K562 (cell line): ENCODE results near the gene GFOD1. TPM values are rescaled to one million over a fixed set of nuclear protein-coding genes. Genes with fewer than 3 reads are reported as not detected.

Experiments
- ATAC-seq: fragments of 200-7000 bp; cut with Tn5 transposase; 3 replicates; pipeline ENCODE4 v1.9.1; 2020; ENCODE audit warnings: moderate library complexity
- BruUV-seq: library from RNA; stranded (reverse); fragments of 400-500 nt; replicated peaks from 2 replicates; lab custom pipeline; 2021; lab: Mats Ljungman, UMichigan
- CTCF ChIA-PET: fragments of 300-600 bp; formaldehyde crosslinking; extraction: SDS; loops from one replicate; lab custom pipeline; 2021; ENCODE audit warnings: low intra/inter-chr PET ratio; lab: Yijun Ruan, JAX
- POLR2A ChIA-PET: fragments of 300-600, 350-650 bp; sonication (Branson Sonifier 250); formaldehyde crosslinking; extraction: SDS; loops from one replicate; lab custom pipeline; 2021; ENCODE audit warnings: antibody characterized with exemption, inconsistent platforms; lab: Yijun Ruan, JAX
- DNase-seq, 4 experiments: peaks; one replicate each; pipeline versions ENCODE4 v3.0.0 to v3.0.0-alpha.2; 2011 to 2018; ENCODE audit warnings: low spot score in 3 of 4, mixed read lengths in 3 of 4; ENCODE audit errors: extremely low read depth in 1 of 4
- FAIRE-seq: peaks from 2 replicates; lab custom pipeline; 2011; peaks lifted over from hg19 to GRCh38; lab: Jason Lieb, UNC
- H2AFZ ChIP-seq: 2 replicates; pipeline ENCODE4 v1.6.0; 2011; ENCODE audit warnings: low read depth, low read length, control low read depth, inconsistent platforms
- H3K27ac ChIP-seq: fragments of 200-600 bp; 3 replicates; pipeline ENCODE4 v1.8.0; 2011; ENCODE audit warnings: low read depth, mild to moderate bottlenecking, control low read depth, inconsistent platforms, low read length, moderate library complexity, mixed read lengths; ENCODE audit errors: extremely low read depth
- H3K27me3 ChIP-seq, 2 experiments: fragments of 300-600 bp in 1 of 2; 2 replicates in 1 of 2; 3 replicates in 1 of 2; pipeline versions ENCODE4 v1.6.0 to v1.8.0; 2011; ENCODE audit warnings: inconsistent platforms in 2 of 2, low read length in 2 of 2, mild to moderate bottlenecking in 1 of 2, mixed read lengths in 1 of 2, moderate library complexity in 1 of 2; ENCODE audit not compliant: control insufficient read depth in 2 of 2, insufficient read depth in 2 of 2
- H3K36me3 ChIP-seq: fragments of 300-600 bp; 3 replicates; pipeline ENCODE4 v1.8.0; 2011; ENCODE audit warnings: mild to moderate bottlenecking, low read length, inconsistent platforms; ENCODE audit not compliant: control insufficient read depth, insufficient read depth
- H3K4me1 ChIP-seq, 2 experiments: fragments of 200-600 bp in 1 of 2; replicated peaks in 1 of 2; 2 replicates in 1 of 2; 3 replicates in 1 of 2; pipeline versions ENCODE4 v1.5.1 to v1.8.0; 2011; ENCODE audit warnings: inconsistent platforms in 2 of 2, low read length in 2 of 2, mild to moderate bottlenecking in 1 of 2, mixed read lengths in 1 of 2, moderate library complexity in 1 of 2; ENCODE audit not compliant: control insufficient read depth in 2 of 2, insufficient read depth in 2 of 2
- H3K4me2 ChIP-seq: 2 replicates; pipeline ENCODE4 v1.6.1; 2011; ENCODE audit warnings: low read length, control low read depth, inconsistent platforms, mixed read lengths; ENCODE audit not compliant: insufficient read depth
- H3K4me3 ChIP-seq: fragments of 200-600 bp; sonication (generic), shearing (Covaris generic); 2 replicates; pipeline ENCODE4 v1.5.1; 2016; ENCODE audit warnings: control low read depth, inconsistent platforms
- H3K79me2 ChIP-seq: fragments of 200-600 bp; 3 replicates; pipeline ENCODE4 v1.8.0; 2011; ENCODE audit warnings: low read length, inconsistent platforms; ENCODE audit not compliant: control insufficient read depth, insufficient read depth
- H3K9ac ChIP-seq, 2 experiments: 2 replicates each; pipeline versions ENCODE4 v1.6.0 to v1.6.1; 2011; ENCODE audit warnings: low read depth in 2 of 2, low read length in 2 of 2, control low read depth in 1 of 2, inconsistent platforms in 1 of 2, mild to moderate bottlenecking in 1 of 2, mixed read lengths in 1 of 2; ENCODE audit not compliant: insufficient read depth in 1 of 2
- H3K9me1 ChIP-seq: one replicate; pipeline ENCODE4 v1.6.0; 2011; ENCODE audit warnings: inconsistent platforms, mild to moderate bottlenecking, low read length, moderate library complexity; ENCODE audit not compliant: control insufficient read depth, insufficient read depth
- H3K9me3 ChIP-seq: replicated peaks from 2 replicates; pipeline ENCODE4 v1.5.1; 2011; ENCODE audit warnings: low read depth, low read length, inconsistent platforms; ENCODE audit not compliant: control insufficient read depth, insufficient read depth
- H4K20me1 ChIP-seq: replicated peaks from 2 replicates; pipeline ENCODE4 v1.6.1; 2011; ENCODE audit warnings: low read length, inconsistent platforms, mixed read lengths; ENCODE audit not compliant: control insufficient read depth, insufficient read depth
- C11orf30 ChIP-seq: fragments of 450-650 bp; IDR thresholded peaks from 2 replicates; pipeline ENCODE4 v1.6.1; 2016; ENCODE audit warnings: low read depth, mild to moderate bottlenecking
- CBFB ChIP-seq: sonication (generic); formaldehyde crosslinking; IDR thresholded peaks from 2 replicates; pipeline ENCODE4 v1.4.0; 2020; ENCODE audit warnings: mild to moderate bottlenecking, missing genetic modification reagents
- CEBPG ChIP-seq, 3 experiments: fragments of 200-800 bp in 1 of 3; sonication (Bioruptor generic) in 1 of 3; sonication (generic) in 1 of 3; formaldehyde crosslinking in 1 of 3; IDR thresholded peaks in 2 of 3; conservative IDR thresholded peaks in 1 of 3; 2 replicates each; pipeline versions ENCODE4 v1.6.1 to v1.8.0; 2016 to 2022; ENCODE audit warnings: missing compliant biosample characterization in 2 of 3, missing genetic modification characterization in 2 of 3, mild to moderate bottlenecking in 1 of 3, missing genetic modification reagents in 1 of 3
- CHCHD3 ChIP-seq: fragments of 250-450 bp; sonication (Bioruptor Pico); IDR thresholded peaks from 2 replicates; pipeline ENCODE4 v2.1.2; 2022; ENCODE audit warnings: mild to moderate bottlenecking
- FOXA3 ChIP-seq, 2 experiments: fragments of 450-650 bp in 1 of 2; sonication (generic) in 1 of 2; formaldehyde crosslinking; IDR thresholded peaks in 1 of 2; conservative IDR thresholded peaks in 1 of 2; 2 replicates each; pipeline versions ENCODE4 v1.4.0 to v1.8.0; 2020 to 2022; ENCODE audit warnings: mild to moderate bottlenecking in 2 of 2, missing genetic modification reagents in 1 of 2
- FOXK1 ChIP-seq: sonication (generic); formaldehyde crosslinking; IDR thresholded peaks from 2 replicates; pipeline ENCODE4 v1.8.0; 2022; ENCODE audit warnings: missing genetic modification reagents, mild to moderate bottlenecking, borderline replicate concordance
- HDAC3 ChIP-seq: fragments of 450-650 bp; IDR thresholded peaks from 2 replicates; pipeline ENCODE4 v1.6.1; 2018; ENCODE audit warnings: borderline replicate concordance, mild to moderate bottlenecking, moderate library complexity; ENCODE audit not compliant: partially characterized antibody
- HNRNPUL1 ChIP-seq: fragments of 200-400 bp; formaldehyde crosslinking; IDR thresholded peaks from 2 replicates; pipeline ENCODE4 v1.6.1; 2017; ENCODE audit warnings: low read length
- MAFK ChIP-seq: IDR thresholded peaks from 2 replicates; pipeline ENCODE4 v1.6.1; 2011; ENCODE audit warnings: low read length, improper control_type of control experiment
- MED1 ChIP-seq: sonication (generic); formaldehyde crosslinking; IDR thresholded peaks from 2 replicates; pipeline ENCODE4 v1.8.1; 2023; ENCODE audit warnings: missing genetic modification reagents, borderline replicate concordance
- RBBP5 ChIP-seq: fragments of 200-600 bp; sonication (generic); IDR thresholded peaks from 2 replicates; pipeline ENCODE4 v1.6.1; 2012; ENCODE audit warnings: borderline replicate concordance, mild to moderate bottlenecking, low read length, control low read depth, inconsistent platforms; ENCODE audit not compliant: insufficient read depth, poor library complexity, severe bottlenecking
- YY1 ChIP-seq, 3 experiments: IDR thresholded peaks; 2 replicates each; pipeline ENCODE4 v1.6.1; 2011; ENCODE audit warnings: low read length in 2 of 3, mild to moderate bottlenecking in 2 of 3, moderate library complexity in 2 of 3, borderline replicate concordance in 1 of 3, control low read depth in 1 of 3, low read depth in 1 of 3; ENCODE audit not compliant: insufficient read depth in 3 of 3, insufficient replicate concordance in 2 of 3, control insufficient read depth in 1 of 3, insufficient read length in 1 of 3; ENCODE audit errors: extremely low read depth in 1 of 3
- ZEB2 ChIP-seq: fragments of 450-650 bp; IDR thresholded peaks from 2 replicates; pipeline ENCODE4 v1.6.1; 2016
- ZNF224 ChIP-seq: sonication (generic); formaldehyde crosslinking; IDR thresholded peaks from 2 replicates; pipeline ENCODE4 v1.8.0; 2022; ENCODE audit warnings: mild to moderate bottlenecking, missing genetic modification reagents
- ZNF431 ChIP-seq: sonication (generic); formaldehyde crosslinking; IDR thresholded peaks from 2 replicates; pipeline ENCODE4 v1.8.0; 2022; ENCODE audit warnings: mild to moderate bottlenecking, missing genetic modification reagents
- WGBS: fragments of 100-300 bp; shearing (Covaris generic); methylation state at CpG from one replicate; pipeline ENCODE4 v1.1.6; 2016; ENCODE audit warnings: low coverage, mixed read lengths; ENCODE audit not compliant: insufficient coverage; ENCODE audit errors: missing lambda C conversion rate; 5-methylcytosine and 5-hydroxymethylcytosine counted together
- in situ Hi-C: fragments of 300-500 bp; cut with MboI; formaldehyde crosslinking; loops from 4 replicates; pipeline ENCODE4 v1.15.0; 2018; ENCODE audit warnings: inconsistent platforms, mixed read lengths
- intact Hi-C: fragments of 100-400 bp; cut with micrococcal nuclease; formaldehyde crosslinking; loops from 2 replicates; pipeline ENCODE4 v1.14.2; 2022
- polyA plus RNA-seq, 8 experiments: library from polyadenylated mRNA; depleted of rRNA in 4 of 8; stranded (reverse) in 5 of 8; unstranded in 3 of 8; fragments of >200 nt; fragmentation: Nextera tagmentation in 2 of 8; fragmentation: Illumina TruSeq in 1 of 8; extraction: Ambion mirVana in 2 of 8; extraction: Trizol in 1 of 8; gene quantifications; 2 replicates each; pipeline versions ENCODE4 v1.2.1 to v1.2.3, GENCODE V29; 2011 to 2014; ENCODE audit warnings: inconsistent platforms in 1 of 8, missing spikeins in 1 of 8
- total RNA-seq, 7 experiments: library from RNA; depleted of rRNA in 6 of 7; stranded (reverse); fragments of >200 nt in 6 of 7; fragmentation: Illumina TruSeq in 2 of 7; extraction: Trizol in 2 of 7; gene quantifications; 2 replicates each; pipeline versions ENCODE4 v1.2.1 to v1.2.3, GENCODE V29; 2011 to 2021; ENCODE audit warnings: low replicate concordance in 1 of 7
- TF ChIP-seq, protein P1 (sequence below): fragments of 450-650 bp; IDR thresholded peaks from 2 replicates; pipeline ENCODE4 v1.6.1; 2016; ENCODE audit warnings: antibody characterized with exemption
- TF ChIP-seq, protein P2 (sequence below), 2 experiments: fragments of 450-650 bp in 1 of 2; IDR thresholded peaks; 2 replicates each; pipeline ENCODE4 v1.6.1; 2011 to 2017; ENCODE audit warnings: low read depth in 2 of 2, antibody characterized with exemption in 1 of 2, borderline replicate concordance in 1 of 2, low read length in 1 of 2, mild to moderate bottlenecking in 1 of 2, mixed read lengths in 1 of 2; ENCODE audit not compliant: control insufficient read depth in 1 of 2

GFOD1 gene
- total and polyA plus RNA-seq, 9 of the 15 experiments (the other 6 are each of a cell fraction or from before 2014, with no cell fraction given) = 3.8 to 12.0 (median 8.2) TPM

DNA sequence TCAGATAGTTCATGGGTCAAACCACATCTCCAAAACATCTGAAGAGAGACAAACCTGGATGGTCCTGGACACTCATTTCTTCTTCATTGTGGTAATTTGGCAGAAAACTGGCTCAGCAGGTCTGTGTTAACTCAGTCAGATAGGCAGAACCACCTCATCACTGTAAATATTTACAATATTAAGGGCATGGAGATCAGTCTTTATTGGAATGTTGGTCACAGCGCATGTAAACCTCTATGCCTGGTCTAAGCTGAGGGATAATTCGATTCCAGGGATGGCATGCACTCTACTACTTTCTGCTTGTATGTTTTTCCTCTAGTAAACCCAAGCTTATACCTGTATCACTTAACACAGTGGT, 155.1 kb downstream of the GFOD1 start:
- no peaks in the 10 kb centered on the region for H3K36me3 ChIP-seq
- ChIA-PET POLR2A (interaction anchor here (0.6 kb wide), 1 partner anchor 420 kb away, joined by 4 read pairs; no protein-coding TSS in a partner anchor), CTCF (interaction anchor here (0.7 to 3.0 kb wide), 7 partner anchors 24 to 421 kb away, joined by 3 to 21 read pairs (median 4); no protein-coding TSS in a partner anchor)
- WGBS = 66% methylated on average over 2 of the region's 2 CpGs
- peaks cover 14% of the 10 kb centered on the region for H3K79me2 ChIP-seq
- BruUV-seq = no TSS peak
- peaks cover 20 to 21% of the 10 kb centered on the region in 2 experiments for H3K4me1 ChIP-seq
- no peak overlapping the region for H3K9ac ChIP-seq
- H3K9me1 ChIP-seq = no peaks in the 10 kb centered on the region
- ATAC-seq (no peak), FAIRE-seq (no peak), DNase-seq (no peak)
- H3K27me3 ChIP-seq = no peaks in the 10 kb centered on the region; a peak in 1 of 5 replicates
- in situ Hi-C loops (loop anchor here (5.0 kb wide), 2 partner anchors 135 to 420 kb away; no protein-coding TSS in a partner anchor), intact Hi-C loops (loop anchor here (10.0 kb wide), 2 partner anchors 242 to 432 kb away; partner anchors contain the start of gene SIRT5)
- H3K4me3 ChIP-seq = no peak overlapping the region
- no peaks in the 10 kb centered on the region for H4K20me1 ChIP-seq
- no peaks in the 10 kb centered on the region for H3K9me3 ChIP-seq
- no peak overlapping the region for H2AFZ ChIP-seq
- H3K27ac ChIP-seq = no peak overlapping the region
- H3K4me2 ChIP-seq = no peak overlapping the region
- TF ChIP-seq ZNF431 (CRISPR knock-in tag) (no peak), MAFK (no peak), CEBPG (CRISPR knock-in tag; IDR thresholded peaks at IDR 0.05) (no peak), CEBPG (tag; conservative IDR thresholded peaks at IDR 0.05 in 1 of 2, IDR thresholded peaks at IDR 0.05 in 1 of 2) (no peak), MED1 (no peak), ZEB2 (no peak), CBFB (CRISPR knock-in tag) (no peak), HNRNPUL1 (no peak), HDAC3 (no peak), C11orf30 (no peak), ZNF224 (CRISPR knock-in tag) (no peak), RBBP5 (no peak), FOXK1 (CRISPR knock-in tag) (no peak), CHCHD3 (CRISPR knock-in tag) (no peak), YY1 (IDR thresholded peaks at IDR 0.05; ENCODE audit: borderline replicate concordance in 1 of 3, control insufficient read depth in 1 of 3, extremely low read depth in 1 of 3, insufficient read depth in 3 of 3, insufficient read length in 1 of 3, insufficient replicate concordance in 2 of 3, low read depth in 1 of 3, low read length in 2 of 3) (no peak), FOXA3 (CRISPR knock-in tag; conservative IDR thresholded peaks at IDR 0.05 in 1 of 2, IDR thresholded peaks at IDR 0.05 in 1 of 2) (no peak)
- TF ChIP-seq, protein P1, sequence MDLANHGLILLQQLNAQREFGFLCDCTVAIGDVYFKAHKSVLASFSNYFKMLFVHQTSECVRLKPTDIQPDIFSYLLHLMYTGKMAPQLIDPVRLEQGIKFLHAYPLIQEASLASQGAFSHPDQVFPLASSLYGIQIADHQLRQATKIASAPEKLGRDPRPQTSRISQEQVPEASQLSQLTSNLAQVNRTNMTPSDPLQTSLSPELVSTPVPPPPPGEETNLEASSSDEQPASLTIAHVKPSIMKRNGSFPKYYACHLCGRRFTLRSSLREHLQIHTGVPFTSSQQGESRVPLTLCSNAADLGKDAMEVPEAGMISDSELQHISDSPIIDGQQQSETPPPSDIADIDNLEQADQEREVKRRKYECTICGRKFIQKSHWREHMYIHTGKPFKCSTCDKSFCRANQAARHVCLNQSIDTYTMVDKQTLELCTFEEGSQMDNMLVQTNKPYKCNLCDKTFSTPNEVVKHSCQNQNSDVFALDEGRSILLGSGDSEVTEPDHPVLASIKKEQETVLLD = no peak
- TF ChIP-seq, protein P2, sequence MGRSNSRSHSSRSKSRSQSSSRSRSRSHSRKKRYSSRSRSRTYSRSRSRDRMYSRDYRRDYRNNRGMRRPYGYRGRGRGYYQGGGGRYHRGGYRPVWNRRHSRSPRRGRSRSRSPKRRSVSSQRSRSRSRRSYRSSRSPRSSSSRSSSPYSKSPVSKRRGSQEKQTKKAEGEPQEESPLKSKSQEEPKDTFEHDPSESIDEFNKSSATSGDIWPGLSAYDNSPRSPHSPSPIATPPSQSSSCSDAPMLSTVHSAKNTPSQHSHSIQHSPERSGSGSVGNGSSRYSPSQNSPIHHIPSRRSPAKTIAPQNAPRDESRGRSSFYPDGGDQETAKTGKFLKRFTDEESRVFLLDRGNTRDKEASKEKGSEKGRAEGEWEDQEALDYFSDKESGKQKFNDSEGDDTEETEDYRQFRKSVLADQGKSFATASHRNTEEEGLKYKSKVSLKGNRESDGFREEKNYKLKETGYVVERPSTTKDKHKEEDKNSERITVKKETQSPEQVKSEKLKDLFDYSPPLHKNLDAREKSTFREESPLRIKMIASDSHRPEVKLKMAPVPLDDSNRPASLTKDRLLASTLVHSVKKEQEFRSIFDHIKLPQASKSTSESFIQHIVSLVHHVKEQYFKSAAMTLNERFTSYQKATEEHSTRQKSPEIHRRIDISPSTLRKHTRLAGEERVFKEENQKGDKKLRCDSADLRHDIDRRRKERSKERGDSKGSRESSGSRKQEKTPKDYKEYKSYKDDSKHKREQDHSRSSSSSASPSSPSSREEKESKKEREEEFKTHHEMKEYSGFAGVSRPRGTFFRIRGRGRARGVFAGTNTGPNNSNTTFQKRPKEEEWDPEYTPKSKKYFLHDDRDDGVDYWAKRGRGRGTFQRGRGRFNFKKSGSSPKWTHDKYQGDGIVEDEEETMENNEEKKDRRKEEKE (IDR thresholded peaks at IDR 0.05; ENCODE audit: borderline replicate concordance in 1 of 2, control insufficient read depth in 1 of 2, low read depth in 2 of 2, low read length in 1 of 2) = no peak
